CD4-positive, alpha-beta T cell treated with Interleukin-10 for 1 hour (primary cell): ENCODE data around the gene HS3ST3B1.

Experiments used
- DNase-seq: peaks from one replicate; pipeline ENCODE4 v3.0.0-alpha.2; 2020

HS3ST3B1 gene

DNA sequence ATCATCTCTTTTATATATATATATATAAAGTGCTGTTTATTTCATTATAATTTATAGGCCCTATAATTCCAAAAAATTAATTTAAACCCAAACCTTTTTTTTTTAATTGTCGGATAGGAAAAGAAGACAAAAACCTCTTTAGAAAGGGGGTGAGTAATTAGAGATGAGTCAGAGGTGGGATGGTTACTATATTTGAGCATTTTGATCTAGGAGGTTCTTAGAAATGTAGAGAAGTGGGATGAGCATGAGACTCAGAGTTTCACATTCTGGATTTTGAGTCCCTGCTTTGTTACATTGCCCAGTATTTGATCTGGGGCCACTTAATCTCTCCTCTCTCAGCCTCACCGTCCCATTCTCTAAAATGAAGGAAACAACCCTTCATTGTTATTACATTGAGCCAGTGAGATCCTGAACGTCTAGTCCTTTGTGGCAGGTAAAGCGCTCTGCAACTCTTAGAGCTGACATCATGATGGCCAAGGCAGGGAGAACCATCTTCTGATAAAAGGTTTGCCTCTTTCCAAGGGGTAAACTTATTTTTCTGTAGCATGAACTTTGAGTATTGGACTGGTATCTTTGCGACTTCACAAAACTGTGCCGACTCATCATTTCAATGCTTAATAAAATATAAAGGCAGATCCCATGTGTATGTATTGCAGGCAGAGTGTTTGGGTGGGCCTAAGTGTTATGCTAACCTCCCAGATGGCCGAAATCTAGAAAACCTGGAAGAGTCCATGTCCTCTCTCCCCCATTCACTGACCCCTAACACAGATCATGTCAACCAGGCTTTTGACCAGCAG lies 21.3 kb downstream of the HS3ST3B1 start:
- DNase-seq = no peak

DNA sequence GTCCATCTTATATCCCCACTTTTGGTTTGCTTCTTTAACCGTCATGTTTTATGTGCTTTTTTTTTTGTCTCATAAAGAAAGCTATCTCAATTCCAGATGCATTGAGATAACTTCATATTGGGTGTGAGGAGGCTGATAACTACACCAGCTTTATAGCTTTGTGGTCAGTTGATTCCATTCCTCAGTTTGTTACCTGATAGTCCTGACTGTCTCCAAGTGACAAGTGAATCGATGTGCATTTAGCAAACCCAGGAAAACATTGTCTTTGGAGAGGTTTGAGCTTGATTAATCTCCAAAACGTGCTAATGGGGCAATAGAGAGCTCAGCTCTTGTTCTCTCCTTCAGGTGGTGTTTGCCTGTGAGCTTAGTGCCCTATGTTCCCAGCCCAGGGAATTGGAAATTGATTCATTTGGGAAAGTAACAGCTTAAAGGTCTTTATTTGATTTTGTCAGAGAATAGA lies 22.7 kb downstream of the HS3ST3B1 start:
- DNase-seq = no peak

DNA sequence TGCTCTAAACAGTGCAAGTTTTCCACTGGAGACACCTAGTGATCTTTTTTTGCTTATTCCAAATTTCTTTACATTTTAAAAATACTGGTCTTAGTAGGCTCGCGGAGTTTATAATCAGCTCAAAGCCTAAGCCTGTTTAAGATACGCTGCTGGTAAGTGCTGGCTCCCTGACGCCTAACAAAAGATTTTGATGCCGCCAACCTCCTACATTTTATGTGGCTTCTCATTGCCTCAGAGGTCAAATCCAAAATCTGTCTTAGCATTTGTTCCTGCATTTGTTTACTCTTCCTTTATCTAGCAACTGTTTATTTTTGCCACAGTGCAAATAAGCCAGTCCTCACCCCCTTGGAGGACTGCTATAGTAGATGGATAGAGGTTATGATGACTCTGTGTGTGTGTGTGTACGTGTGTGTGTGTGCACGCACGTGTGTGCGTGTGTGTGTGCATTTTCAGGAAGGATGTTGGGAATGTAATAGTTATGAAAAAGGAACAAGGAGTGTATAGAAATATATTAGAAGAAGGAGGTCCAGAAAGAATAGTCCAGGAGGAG lies 24.8 kb downstream of the HS3ST3B1 start:
- no peak for DNase-seq

DNA sequence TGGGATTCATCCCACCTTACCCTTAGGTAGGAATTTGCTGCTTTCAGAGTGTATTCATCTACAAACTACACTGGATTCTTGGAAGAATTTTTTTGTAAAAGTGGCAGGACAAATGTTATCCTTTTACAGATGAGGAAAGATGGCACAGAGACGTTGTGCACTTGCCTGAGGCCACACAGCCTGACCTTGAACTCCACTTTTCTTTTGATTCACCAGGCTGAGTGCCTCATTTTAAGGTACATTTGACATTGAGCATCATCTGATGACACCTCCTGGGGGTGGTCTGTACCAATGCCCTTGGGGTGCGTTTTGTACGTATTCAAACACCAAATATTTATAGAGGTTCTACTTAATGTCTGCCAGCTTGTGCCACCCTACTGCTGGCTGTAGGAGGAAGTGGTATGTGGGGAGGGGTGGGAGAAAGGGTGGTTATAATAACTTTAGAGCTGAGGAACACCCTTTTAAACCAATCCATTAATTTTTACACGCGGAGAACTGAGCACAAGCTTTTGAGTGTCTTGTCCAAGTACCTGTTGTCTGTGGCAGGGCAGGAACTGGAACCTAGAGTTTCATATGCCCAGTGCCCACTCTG lies 29.1 kb downstream of the HS3ST3B1 start:
- DNase-seq = peak; percentile 16

DNA sequence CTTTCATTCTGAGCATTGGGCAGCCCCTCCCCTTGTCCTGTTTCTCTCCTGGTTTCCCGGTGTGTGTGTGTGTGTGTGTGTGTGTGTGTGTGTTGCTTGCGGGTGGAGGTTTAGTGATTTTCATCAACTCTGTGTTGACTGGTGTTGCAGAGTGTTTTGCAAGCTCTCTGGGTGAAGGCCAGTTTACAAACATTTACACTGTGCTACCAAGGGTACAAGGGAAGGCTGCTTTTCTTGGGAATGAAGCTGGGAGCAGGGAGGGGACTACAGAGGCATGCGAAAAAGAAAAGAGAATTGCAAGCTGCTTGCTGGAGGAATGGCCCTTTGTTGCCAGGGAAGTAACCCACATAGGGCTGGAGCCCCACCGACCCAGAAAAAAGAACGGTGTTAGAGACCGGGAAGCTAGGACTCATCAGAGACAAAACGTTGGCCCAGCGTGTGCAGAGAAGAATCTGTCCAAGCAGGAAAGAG lies 29.6 kb downstream of the HS3ST3B1 start:
- DNase-seq = no peak

DNA sequence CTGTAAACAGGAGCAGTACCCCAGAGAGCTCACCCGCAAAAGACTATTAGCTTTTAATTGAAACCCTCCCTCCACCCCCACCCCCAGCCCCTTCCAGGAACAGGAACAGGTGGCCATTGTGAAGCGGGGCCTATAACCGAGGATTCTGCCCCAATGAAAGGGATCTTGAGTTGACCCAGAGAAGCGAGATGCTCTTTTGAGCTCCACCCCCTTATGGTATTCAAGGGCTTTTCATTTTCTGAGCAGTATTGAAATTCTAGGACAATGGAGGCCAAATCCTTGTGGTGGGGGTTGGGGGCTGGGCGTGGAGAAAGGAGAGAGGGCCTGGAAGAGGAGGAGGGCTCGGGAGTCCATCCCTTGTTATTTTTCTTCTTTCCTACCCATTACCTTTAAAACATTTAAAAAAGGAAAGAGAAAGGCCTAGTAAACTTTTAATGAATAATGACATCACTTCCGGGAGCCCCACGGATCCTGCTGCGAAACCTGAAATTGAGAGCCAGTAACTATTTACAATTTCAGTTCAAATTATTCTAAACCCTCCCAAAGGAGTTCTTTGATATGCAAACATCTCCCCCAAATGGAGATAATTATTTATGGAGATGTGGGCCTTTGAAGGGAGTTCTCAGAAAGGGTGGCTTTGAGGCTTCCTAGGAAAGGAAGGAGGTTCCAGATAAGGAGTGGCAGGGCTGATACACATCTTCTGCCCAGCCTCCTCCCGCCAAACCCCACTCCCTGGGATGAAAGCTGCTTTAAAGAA lies 30.5 kb downstream of the HS3ST3B1 start:
- no peak for DNase-seq

DNA sequence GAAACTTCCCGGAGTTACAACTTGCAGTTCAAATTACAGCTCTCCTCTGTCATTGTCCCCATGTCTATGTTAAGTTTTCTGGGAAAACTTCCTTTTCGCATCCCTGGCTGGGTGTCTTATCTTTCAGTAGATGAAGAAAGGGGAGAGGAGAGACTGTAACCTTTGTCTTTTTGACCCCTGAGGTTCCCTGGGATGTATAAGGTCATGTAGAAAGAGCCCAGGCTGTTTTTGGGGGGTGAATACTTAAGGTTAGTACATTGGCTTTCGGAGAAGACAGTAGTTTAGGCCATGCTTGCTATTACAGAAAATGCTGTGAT lies 31.1 kb downstream of the HS3ST3B1 start:
- DNase-seq = no peak

DNA sequence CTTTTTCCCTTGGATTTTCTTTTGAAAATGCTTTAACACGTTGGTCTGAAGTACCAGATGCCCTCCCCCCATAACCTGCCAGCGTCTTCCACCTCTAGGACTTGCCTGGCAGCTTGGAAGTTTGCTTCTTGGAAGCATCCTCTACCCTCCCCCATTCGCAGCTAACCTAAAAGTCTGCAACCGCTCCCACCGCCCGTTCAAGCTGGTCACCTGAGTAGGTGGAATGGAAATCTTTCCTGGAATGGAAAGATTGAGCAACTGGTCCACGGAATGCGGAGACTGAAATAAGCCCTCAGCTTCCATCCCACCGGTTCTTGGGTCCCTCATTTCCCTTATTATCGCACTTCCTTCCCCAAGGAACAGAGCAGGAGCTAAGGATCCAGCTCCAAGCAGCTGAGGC lies 31.4 kb downstream of the HS3ST3B1 start:
- DNase-seq = no peak

DNA sequence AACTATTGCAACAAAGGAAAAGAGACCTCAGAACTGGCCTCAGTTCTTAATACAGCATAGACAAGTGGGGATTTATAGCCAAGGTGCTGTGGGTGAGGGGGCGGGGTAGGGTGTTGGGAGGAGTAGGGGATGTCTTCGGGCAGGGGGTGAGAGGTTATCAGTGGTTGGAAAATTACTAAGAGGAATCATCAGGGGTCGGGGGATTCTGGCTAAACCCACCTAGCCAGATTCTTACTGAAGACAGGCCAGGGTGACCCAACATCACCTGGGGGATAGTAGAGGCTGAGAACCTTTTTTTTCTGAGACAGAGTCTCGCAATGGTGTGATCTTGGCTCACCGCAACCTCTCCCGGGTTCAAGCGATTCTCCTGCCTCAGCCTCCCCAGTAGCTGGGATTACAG lies 32.6 kb downstream of the HS3ST3B1 start:
- DNase-seq = no peak

DNA sequence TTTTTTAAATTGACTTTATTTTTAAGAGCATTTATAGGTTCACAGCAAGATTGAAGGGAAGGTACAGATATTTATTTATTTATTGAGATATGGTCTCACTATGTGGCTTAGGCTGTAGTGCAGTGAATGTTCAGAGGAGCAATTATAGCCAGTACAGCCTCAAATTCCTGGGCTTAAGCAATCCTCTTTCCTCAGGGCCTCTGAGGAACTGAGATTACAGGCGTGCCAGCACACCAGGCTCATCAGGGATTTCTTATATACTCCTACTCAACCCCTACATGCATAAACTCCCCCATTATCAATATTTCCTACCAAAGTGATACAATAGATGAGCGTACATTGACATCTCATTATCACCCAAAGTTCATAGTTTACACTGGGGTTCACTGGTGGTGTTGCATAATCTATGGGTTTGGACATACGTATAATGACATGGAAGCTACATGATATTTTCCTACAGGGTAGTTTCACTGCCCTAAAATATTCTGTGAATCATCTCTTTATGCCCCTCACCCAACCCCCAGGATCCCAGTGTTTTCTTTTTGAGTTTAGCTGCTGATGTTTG lies 33.5 kb downstream of the HS3ST3B1 start:
- no peak for DNase-seq

DNA sequence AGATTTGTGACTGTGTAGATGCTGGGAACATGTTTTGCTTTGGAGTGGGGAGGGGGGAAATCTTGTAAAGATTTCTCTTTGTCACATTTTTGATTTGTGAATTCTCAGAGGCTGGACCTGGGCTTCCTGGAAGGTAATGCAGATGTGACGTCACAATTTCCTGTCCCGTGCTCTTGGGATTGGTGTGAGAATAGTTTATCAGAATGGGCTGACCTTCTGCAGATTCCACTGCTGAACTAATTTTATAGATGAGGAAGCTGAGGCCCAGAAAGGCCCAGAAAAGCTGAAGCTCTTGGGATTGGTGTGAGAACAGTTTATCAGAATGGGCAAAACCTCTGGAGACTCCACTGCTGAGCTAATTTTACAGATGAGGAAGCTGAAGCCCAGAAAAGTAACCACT lies 34.0 kb downstream of the HS3ST3B1 start:
- peak; percentile 14 for DNase-seq

DNA sequence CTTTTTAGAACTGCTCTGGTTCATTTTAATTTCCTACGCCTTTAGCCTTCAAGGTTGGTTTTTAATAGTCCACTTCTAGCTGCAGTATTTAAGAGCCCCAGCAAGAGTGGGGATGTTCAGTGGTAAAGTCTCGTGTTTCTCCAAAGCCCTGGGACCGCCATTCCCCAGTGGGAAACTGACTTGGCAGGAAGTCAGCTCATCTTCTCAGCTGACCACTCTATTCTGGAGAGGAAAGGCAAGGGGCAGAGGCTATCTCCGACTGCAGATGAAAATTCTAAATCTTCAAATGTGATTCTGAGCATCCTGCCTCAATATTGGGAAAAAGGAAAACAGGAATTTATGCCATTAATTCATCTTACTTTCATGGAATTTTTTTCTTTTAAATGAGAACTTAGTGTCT lies 35.5 kb downstream of the HS3ST3B1 start:
- no peak for DNase-seq

DNA sequence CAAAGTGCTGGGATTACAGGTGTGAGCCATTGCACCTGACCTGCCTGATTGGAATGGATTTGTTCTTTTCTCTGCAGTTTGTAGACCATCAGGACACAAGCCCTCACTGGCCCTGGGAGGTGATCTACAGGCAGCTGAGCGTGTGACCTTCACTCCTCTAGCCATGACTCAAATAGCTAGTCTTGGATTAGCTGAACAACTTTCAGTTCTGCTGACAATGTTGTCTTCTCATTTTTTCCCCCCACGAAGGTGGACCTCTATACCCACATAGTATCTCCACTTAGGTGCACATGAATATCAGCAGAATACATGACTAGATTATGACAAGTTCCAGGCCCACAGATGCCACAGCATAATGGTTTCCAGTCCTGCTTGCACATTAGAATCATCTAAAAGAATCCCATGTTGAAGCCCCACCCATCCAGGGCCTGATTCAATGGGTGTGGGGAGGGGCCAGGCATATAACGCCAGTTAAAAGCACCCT lies 36.8 kb downstream of the HS3ST3B1 start:
- DNase-seq = no peak

DNA sequence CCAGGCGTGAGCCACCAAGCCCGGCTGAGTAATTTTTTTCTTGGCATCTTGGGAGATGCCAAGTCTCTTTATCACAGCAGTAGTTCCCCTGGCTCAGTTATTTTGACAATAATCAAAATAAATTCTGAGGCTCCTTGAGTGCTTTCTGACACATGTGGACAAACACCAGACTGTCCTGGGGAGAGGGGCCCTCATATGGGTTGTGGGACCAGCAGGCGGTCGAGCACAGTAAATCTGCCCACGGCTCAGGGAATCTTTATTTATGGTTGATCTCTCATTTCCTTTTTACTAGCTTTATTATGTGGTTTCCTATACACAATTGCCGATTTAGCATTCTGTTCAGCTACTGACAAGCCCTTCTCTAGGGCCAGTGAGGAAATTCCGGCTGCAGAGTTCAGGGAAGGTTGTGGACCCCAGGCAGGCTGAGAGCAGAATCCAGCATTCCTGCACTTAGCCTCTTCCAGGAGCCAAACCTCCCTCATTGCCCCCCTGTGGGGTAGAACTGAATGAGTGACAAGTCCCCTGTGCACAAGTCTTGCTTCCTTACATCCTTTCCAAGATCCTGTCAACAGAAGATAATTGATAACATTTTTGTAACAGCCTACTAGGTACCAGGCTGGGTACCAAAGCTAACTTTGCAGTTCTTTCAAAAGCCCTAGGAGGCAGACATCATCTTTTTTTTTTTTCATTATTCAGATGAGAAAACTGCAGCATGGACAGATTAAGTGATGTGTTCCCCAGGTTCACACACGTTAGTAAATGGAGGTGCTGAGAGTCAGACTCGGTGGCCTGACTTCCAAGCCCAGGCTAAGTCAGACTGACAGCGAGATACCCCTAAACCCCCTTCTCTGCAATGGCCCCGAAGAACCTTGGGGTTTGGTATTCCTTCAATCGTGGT lies 40.2 kb downstream of the HS3ST3B1 start:
- DNase-seq = no peak

DNA sequence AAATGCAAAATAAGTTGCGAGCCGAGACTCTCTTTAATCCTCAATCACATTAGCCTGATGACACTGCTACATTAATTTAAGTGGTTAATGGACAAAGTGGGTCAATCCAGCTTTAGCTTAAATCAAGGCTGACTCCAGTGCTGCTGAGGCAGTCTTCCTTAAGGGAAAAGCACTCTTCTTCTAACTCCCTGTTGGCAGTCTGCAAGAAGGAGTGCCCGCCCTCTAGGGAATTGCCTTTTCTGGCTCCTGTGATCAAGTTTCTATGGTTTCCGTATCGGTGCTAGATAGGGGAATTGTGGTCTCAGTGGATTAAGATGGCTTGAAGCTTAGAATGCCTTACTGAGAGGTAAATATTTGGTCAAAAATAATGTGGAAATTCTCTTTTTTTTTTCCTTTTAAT lies 41.0 kb downstream of the HS3ST3B1 start:
- DNase-seq = no peak

DNA sequence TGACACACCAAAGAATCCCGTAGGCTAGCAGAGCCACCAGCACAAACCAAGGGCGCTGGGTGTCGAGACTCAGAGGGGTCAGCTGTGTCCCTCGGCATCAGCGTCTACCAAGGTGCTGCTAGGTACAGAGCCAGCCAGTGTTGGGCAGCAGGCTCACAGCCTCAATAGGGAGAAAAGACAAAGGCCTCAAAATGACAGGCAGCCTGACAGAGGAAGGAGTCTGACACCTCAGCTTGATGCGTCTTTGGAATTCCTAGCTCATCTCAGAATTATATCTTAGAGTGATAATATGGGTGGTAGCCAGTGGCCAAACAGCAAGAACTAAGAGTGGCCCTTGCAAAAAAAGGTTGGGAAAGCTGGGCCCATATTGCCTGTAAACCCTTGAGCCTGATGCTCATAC lies 45.9 kb downstream of the HS3ST3B1 start:
- no peak for DNase-seq

DNA sequence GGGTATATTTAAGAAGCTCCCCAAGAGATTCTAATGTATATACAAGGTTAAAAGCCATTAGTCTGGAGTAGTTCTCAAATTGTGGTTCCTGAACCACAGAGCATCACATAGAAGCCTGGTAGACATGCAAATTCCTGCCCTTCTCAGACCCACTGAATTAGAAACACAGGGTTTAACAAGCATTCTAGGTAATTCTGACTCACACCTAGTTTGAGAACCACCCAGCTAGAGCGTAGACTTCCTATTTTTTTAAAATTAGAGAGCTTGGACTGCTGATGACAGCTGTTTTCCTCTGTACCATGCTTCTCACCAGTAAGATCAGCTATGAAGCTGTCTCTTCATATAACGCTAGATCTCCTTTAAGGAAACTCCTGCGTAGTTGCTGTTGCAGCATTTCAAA lies 50.6 kb downstream of the HS3ST3B1 start:
- DNase-seq = no peak

DNA sequence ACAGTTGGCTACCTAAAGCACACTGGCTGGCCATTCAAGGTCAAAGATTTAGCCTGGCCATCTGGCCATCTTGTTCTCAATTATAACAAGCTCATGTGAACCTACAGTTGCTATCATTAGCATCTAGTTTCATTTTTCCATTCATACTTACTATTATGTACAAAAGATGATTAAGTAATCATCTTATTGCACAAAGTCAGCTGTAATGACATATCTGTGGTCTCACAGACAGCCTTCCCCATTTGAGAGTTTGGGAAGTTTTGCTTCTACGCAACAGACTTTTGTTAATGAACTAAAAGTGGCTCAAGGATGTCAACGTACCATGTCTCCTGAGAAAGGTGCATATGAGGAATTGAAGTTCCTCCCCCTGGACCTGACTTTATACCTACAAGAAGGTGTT lies 51.3 kb downstream of the HS3ST3B1 start:
- DNase-seq = no peak

DNA sequence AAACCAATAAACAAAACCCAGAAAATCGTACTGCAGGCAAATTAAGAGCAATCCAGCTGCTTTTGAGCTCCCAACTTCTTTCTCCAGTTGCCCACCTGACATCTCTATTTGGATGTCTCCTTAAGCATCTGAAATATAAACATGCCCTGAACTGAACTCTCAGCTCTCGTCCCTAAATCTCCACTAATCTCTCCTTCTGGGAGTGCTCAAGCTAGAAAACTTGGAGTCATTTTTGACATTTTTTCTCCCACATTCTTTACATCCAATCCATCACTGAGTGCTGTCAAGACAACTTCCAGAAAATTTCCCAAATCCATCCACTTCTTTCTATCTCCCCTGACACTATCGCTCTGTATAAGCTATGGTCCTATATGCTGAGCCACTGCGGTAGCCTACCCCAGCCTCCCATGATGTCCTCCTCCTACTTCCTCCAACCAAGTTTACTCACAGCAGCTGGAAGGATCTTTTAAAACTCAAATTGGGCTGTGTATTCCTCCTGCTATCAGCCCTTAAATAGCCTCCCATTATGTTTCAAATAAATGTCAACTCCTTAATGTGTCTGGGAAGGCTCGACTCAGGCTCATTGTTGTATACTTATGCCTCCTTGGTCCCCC lies 53.1 kb downstream of the HS3ST3B1 start:
- DNase-seq = no peak

DNA sequence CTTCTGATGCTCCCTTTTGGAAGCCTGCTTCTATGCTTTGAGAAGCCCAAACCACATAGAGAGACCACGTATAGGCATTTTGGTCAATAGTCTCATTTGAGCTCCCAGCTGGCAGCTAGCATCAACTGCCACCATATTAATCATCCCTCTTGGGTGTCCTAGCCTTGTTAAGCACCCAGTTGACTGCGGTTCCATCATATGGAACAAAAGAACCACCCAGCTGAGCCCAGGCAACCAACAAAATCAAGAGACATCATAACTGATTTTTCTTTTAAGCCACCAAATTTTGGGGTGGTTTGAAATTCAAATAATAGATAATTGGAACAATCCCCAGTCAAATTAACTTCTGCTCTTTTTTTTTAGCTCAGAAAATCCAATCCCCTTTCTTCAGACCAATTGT lies 53.9 kb downstream of the HS3ST3B1 start:
- no peak for DNase-seq

DNA sequence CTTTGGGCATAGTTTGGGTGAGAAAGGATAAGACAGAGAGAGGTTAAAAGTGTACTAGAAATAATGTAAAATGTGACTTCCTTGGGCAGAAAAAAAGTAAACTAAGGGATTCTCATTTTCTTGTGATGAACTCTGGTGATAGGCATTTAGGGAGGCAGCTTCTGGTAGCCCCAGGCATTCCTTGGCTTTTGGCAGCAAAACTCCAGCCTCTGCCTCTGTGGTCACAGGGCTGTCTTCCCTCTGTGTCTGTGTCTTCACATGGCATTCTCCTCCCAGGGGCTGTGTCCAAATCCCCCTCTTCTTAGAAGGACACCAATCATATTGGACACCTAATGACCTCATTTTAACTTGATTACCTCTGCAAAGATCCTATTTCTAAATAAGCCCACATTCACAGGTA lies 54.7 kb downstream of the HS3ST3B1 start:
- DNase-seq = no peak
